IMR-90 (cell line): ENCODE data around the gene INO80B. TPM values are rescaled to one million over a fixed set of nuclear protein-coding genes. Genes with fewer than 3 reads are reported as not detected.

Experiments
- ATAC-seq: fragments of 200-7000 bp; cut with Tn5 transposase; 2 replicates; pipeline ENCODE4 v1.9.1; 2020; ENCODE audit warnings: low read depth, mild to moderate bottlenecking, moderate library complexity
- BruUV-seq: library from RNA; stranded (reverse); fragments of 400-500 nt; replicated peaks from 2 replicates; lab custom pipeline; 2021; lab: Mats Ljungman, UMichigan
- CTCF ChIA-PET: fragments of 300-600 bp; formaldehyde crosslinking; extraction: SDS; loops from one replicate; lab custom pipeline; 2021; ENCODE audit warnings: antibody characterized with exemption; lab: Yijun Ruan, JAX
- POLR2A ChIA-PET: fragments of 300-600 bp; sonication (Branson Sonifier 250); formaldehyde crosslinking; loops from one replicate; lab custom pipeline; 2022; ENCODE audit warnings: antibody characterized with exemption; ENCODE audit not compliant: unreplicated experiment; lab: Charles Lee
- DNase-seq: peaks from one replicate; pipeline ENCODE4 v3.0.0; 2013
- H2AFZ ChIP-seq: replicated peaks from 2 replicates; pipeline ENCODE3; 2013; ENCODE audit warnings: low read length, mild to moderate bottlenecking; ENCODE audit not compliant: poor library complexity
- H2AK5ac ChIP-seq: 2 replicates; pipeline ENCODE4 v1.6.1; 2013; ENCODE audit warnings: low read depth, low read length, inconsistent platforms
- H2AK9ac ChIP-seq: replicated peaks from 2 replicates; pipeline ENCODE3; 2013; ENCODE audit warnings: mild to moderate bottlenecking, low read depth, low read length, moderate library complexity; ENCODE audit not compliant: poor library complexity
- H2BK120ac ChIP-seq: 2 replicates; pipeline ENCODE4 v1.6.1; 2013; ENCODE audit warnings: low read depth, low read length, inconsistent platforms
- H2BK15ac ChIP-seq: 3 replicates; pipeline ENCODE4 v1.6.1; 2013; ENCODE audit warnings: low read depth, low read length, inconsistent platforms
- H2BK20ac ChIP-seq: 2 replicates; pipeline ENCODE4 v1.6.1; 2013; ENCODE audit warnings: low read depth, mild to moderate bottlenecking, inconsistent platforms, low read length, moderate library complexity
- H2BK5ac ChIP-seq: 2 replicates; pipeline ENCODE4 v1.6.1; 2013; ENCODE audit warnings: mild to moderate bottlenecking, low read depth, low read length, inconsistent platforms; ENCODE audit not compliant: poor library complexity, severe bottlenecking
- H3K14ac ChIP-seq: replicated peaks from 2 replicates; pipeline ENCODE4 v1.6.1; 2013; ENCODE audit warnings: low read depth, low read length, inconsistent platforms
- H3K18ac ChIP-seq: 2 replicates; pipeline ENCODE4 v1.6.1; 2013; ENCODE audit warnings: low read depth, low read length, control low read depth
- H3K23ac ChIP-seq: 2 replicates; pipeline ENCODE4 v1.6.1; 2013; ENCODE audit warnings: low read depth, low read length, inconsistent platforms
- H3K27ac ChIP-seq: 2 replicates; pipeline ENCODE4 v1.5.1; 2013; ENCODE audit warnings: mild to moderate bottlenecking, control low read depth, low read length; ENCODE audit not compliant: insufficient read depth
- H3K27me3 ChIP-seq: 2 replicates; pipeline ENCODE4 v1.6.1; 2013; ENCODE audit warnings: low read length; ENCODE audit not compliant: control insufficient read depth, insufficient read depth
- H3K36me3 ChIP-seq: 2 replicates; pipeline ENCODE4 v1.6.1; 2013; ENCODE audit warnings: low read length, mixed read lengths; ENCODE audit not compliant: control insufficient read depth, insufficient read depth
- H3K4ac ChIP-seq: 2 replicates; pipeline ENCODE4 v1.6.1; 2013; ENCODE audit warnings: low read depth, low read length, inconsistent platforms
- H3K4me1 ChIP-seq: 2 replicates; pipeline ENCODE4 v1.6.1; 2013; ENCODE audit warnings: low read length, mixed read lengths; ENCODE audit not compliant: control insufficient read depth, insufficient read depth
- H3K4me2 ChIP-seq: 2 replicates; pipeline ENCODE4 v1.6.1; 2013; ENCODE audit warnings: low read depth, mild to moderate bottlenecking, control low read depth, low read length, moderate library complexity
- H3K4me3 ChIP-seq: 2 replicates; pipeline ENCODE4 v1.5.1; 2013; ENCODE audit warnings: low read depth, mild to moderate bottlenecking, control low read depth, low read length, moderate library complexity; ENCODE audit not compliant: insufficient read depth
- H3K56ac ChIP-seq: 2 replicates; pipeline ENCODE4 v1.6.1; 2013; ENCODE audit warnings: low read length, inconsistent platforms; ENCODE audit not compliant: insufficient read depth; ENCODE audit errors: extremely low read depth
- H3K79me1 ChIP-seq, 2 experiments: 2 replicates each; pipeline ENCODE4 v1.6.1; 2013; ENCODE audit warnings: low read length in 2 of 2, inconsistent platforms in 1 of 2, low read depth in 1 of 2
- H3K9ac ChIP-seq: 2 replicates; pipeline ENCODE4 v1.6.1; 2013; ENCODE audit warnings: low read depth, low read length, control low read depth
- H3K9me1 ChIP-seq: 2 replicates; pipeline ENCODE4 v1.6.1; 2013; ENCODE audit warnings: low read length, inconsistent platforms; ENCODE audit not compliant: insufficient read depth
- H3K9me3 ChIP-seq: 2 replicates; pipeline ENCODE4 v1.6.1; 2013; ENCODE audit warnings: low read length; ENCODE audit not compliant: control insufficient read depth, insufficient read depth
- H4K20me1 ChIP-seq: 2 replicates; pipeline ENCODE4 v1.6.1; 2013; ENCODE audit warnings: low read length, inconsistent platforms; ENCODE audit not compliant: insufficient read depth
- H4K5ac ChIP-seq: 2 replicates; pipeline ENCODE4 v1.6.1; 2013; ENCODE audit warnings: mild to moderate bottlenecking, low read depth, low read length, control low read depth
- H4K8ac ChIP-seq, 2 experiments: 2 replicates each; pipeline ENCODE4 v1.6.1; 2013; ENCODE audit warnings: low read depth in 2 of 2, low read length in 2 of 2, control low read depth in 1 of 2, inconsistent platforms in 1 of 2
- H4K91ac ChIP-seq: 2 replicates; pipeline ENCODE4 v1.6.1; 2013; ENCODE audit warnings: low read depth, low read length, inconsistent platforms; ENCODE audit not compliant: insufficient read depth
- BHLHE40 ChIP-seq: fragments of 150-350 bp; IDR thresholded peaks from 2 replicates; pipeline ENCODE4 v1.6.1; 2016; ENCODE audit warnings: mild to moderate bottlenecking, low read depth, low read length
- FOS ChIP-seq: fragments of 150-350 bp; IDR thresholded peaks from 2 replicates; pipeline ENCODE4 v1.6.1; 2016; ENCODE audit warnings: low read depth, low read length
- RFX5 ChIP-seq: IDR thresholded peaks from 2 replicates; pipeline ENCODE4 v1.8.0; 2012; ENCODE audit warnings: low read depth, mild to moderate bottlenecking, low read length, moderate library complexity
- USF2 ChIP-seq: fragments of 150-350 bp; IDR thresholded peaks from 2 replicates; pipeline ENCODE4 v1.6.1; 2017; ENCODE audit warnings: mild to moderate bottlenecking, antibody characterized with exemption, low read length, low read depth
- WGBS, 2 experiments: methylation state at CpG; one replicate each; pipeline versions ENCODE4 v1.1.5 to v1.1.7; 2013; ENCODE audit warnings: missing lambda C conversion rate in 2 of 2; ENCODE audit not compliant: insufficient read length in 1 of 2; ENCODE audit errors: extremely low coverage in 2 of 2; 5-methylcytosine and 5-hydroxymethylcytosine counted together
- dilution Hi-C: fragments of 300-500 bp; cut with HindIII; formaldehyde crosslinking; loops from one replicate; pipeline ENCODE4 v1.14.3; 2018; ENCODE audit warnings: low sequenced_read_pairs; ENCODE audit not compliant: unreplicated experiment
- in situ Hi-C: fragments of 300-500 bp; cut with MboI; formaldehyde crosslinking; loops from 3 replicates; pipeline ENCODE4 v1.14.3; 2019; ENCODE audit warnings: low sequenced_read_pairs, inconsistent platforms, mixed read lengths
- intact Hi-C: fragments of 100-400 bp; cut with micrococcal nuclease; formaldehyde crosslinking; loops from 2 replicates; pipeline ENCODE4 v1.10.0; 2022
- polyA plus RNA-seq, 3 experiments: library from polyadenylated mRNA; depleted of rRNA; stranded (reverse); fragments of >200 nt; gene quantifications; 2 replicates each; pipeline ENCODE4 v1.2.3, GENCODE V29; 2012; ENCODE audit warnings: low replicate concordance in 1 of 3
- total RNA-seq: library from RNA; depleted of rRNA; stranded (reverse); fragments of >200 nt; gene quantifications from 2 replicates; pipeline ENCODE4 v1.2.3, GENCODE V29; 2012

The INO80B gene
- total and polyA plus RNA-seq, 2 of the 4 experiments (the other 2 are of a cell fraction) = 4.5 to 10.5 TPM

- Histone ChIP-seq H3K27ac (no peak overlapping the region), H3K9me3 (no peaks in the 10 kb centered on the region), H2BK20ac (no peak overlapping the region; the same call in 1 of the 2 replicates), H3K4me1 (peaks cover 23% of the 10 kb centered on the region), H3K36me3 (no peaks in the 10 kb centered on the region; the same call in 1 of the 2 replicates), H4K5ac (no peak overlapping the region), H3K4me3 (no peak overlapping the region), H2BK120ac (no peak overlapping the region), H4K20me1 (0 out of 2 replicates have a peak, but pooled peaks cover 3% of the 10 kb centered on the region), H4K8ac (no peak overlapping the region), H2BK15ac (no peak overlapping the region), H3K14ac (0 out of 2 replicates have a peak overlapping the region, but pooled peaks have one; percentile 28), H3K9ac (no peak overlapping the region), H3K56ac (no peak overlapping the region), H4K91ac (no peak overlapping the region), H3K23ac (peak overlapping the region; percentile 35; the same call in 1 of the 2 replicates), H2BK5ac (no peak overlapping the region), H3K18ac (no peak overlapping the region), H3K79me1 (peaks cover 23 to 50% of the 10 kb centered on the region in 2 experiments), H3K4me2 (no peak overlapping the region), H3K27me3 (no peaks in the 10 kb centered on the region), H2AFZ (no peak overlapping the region), H3K9me1 (peaks cover 21% of the 10 kb centered on the region), H3K4ac (no peak overlapping the region), H2AK9ac (no peak overlapping the region), H2AK5ac (0 out of 2 replicates have a peak overlapping the region, but pooled peaks have one; percentile 9)
- BruUV-seq = no TSS peak
- POLR2A ChIA-PET = no interaction called here
- dilution Hi-C loops (no loop called here), intact Hi-C loops (no loop called here), in situ Hi-C loops (no loop called here)
- CTCF ChIA-PET = no interaction called here
- WGBS, 2 experiments = no CpG with 5 or more reads among the region's 1 CpG
- TF ChIP-seq USF2 (no peak), RFX5 (no peak), FOS (no peak), BHLHE40 (no peak)
- ATAC-seq (no peak), DNase-seq (no peak)
These were observed 16.6 kb upstream of the INO80B start for GRCh38 chr2:74438248-74438647.
